ENCODE data around the gene RSU1. TPM values are rescaled to one million over a fixed set of nuclear protein-coding genes. Genes with fewer than 3 reads are reported as not detected.

Gene RSU1
- total RNA-seq, 1 donor from 2014 or later = 83.6 TPM

DNA sequence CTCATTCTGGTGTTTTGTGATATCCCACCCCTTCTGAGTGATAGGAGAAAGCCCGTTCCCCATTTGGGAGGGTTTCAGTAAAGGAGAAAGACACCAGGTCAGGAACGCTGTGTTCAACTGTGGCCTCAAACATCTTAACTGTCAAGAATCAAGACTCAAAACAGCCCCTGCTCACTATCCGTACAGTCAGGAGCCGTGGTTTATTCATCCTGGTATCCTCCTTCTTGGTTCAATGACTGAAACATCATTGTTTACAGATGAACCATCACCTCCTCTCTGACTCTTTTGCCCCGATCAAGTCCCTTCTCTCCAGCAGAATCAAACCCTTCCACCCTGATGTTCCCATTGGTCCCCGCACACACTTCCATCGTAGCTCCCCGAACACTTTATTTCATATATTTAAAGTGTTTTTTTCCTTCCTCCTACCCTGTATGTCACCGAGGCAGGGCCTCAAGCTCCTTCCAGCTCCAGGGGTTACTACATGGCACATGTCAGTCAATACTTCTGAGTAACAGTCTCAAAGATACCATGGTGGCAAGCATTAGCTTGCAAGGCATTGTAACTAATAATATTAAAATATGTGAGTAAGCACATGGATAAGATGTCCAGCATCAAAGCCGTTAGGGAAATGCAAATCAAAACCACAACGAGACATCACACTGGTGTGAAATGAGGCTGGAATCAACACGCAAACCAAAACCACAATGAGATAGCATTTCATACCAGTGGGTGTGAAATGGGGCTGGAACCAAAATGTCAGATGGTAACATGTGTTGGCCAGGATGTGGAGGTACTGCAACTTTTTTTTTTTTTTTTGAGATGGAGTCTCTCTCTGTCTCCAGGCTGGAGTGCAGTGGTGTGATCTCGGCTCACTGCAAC is 170.8 kb downstream of the RSU1 start:
- DNase-seq (ENCODE audit: low spot score) (no peak), ATAC-seq (no peak)
- intact Hi-C loops (cut with DNase I) = no loop called here

- DNase-seq (ENCODE audit: low spot score) = no peak
- no peak for ATAC-seq
- intact Hi-C loops (cut with DNase I) = no loop called here
Observed at GRCh38 chr10:16644146-16644545, 173.1 kb downstream of the RSU1 start.

- no peak for DNase-seq (ENCODE audit: low spot score)
- intact Hi-C loops (cut with DNase I) = no loop called here
- ATAC-seq = no peak
Observed at GRCh38 chr10:16643502-16643901, 173.7 kb downstream of the RSU1 start.

- ATAC-seq (no peak), DNase-seq (ENCODE audit: low spot score) (no peak)
- intact Hi-C loops (cut with DNase I) = no loop called here
Observed at GRCh38 chr10:16640153-16640552, 177.1 kb downstream of the RSU1 start.

DNA sequence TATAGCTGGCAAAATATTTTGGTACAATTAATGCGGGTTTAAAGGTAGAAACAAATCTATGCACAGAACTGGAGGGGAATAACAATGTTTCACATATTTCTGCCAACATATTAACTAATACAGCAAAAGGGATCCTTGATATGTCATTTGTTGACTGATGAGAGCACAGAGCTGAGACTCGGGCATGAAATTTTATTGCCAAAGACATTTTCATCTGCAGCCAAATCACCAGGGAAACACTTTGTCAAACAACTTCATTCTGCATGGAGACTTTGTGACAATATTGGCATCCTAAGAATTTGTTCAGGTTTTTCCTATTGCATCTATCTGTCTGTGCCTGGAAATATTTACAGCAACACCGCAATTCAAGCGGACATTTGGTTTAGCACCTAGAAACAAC is 177.8 kb downstream of the RSU1 start:
- ATAC-seq = no peak
- DNase-seq (ENCODE audit: low spot score) = no peak
- intact Hi-C loops (cut with DNase I) = no loop called here

DNA sequence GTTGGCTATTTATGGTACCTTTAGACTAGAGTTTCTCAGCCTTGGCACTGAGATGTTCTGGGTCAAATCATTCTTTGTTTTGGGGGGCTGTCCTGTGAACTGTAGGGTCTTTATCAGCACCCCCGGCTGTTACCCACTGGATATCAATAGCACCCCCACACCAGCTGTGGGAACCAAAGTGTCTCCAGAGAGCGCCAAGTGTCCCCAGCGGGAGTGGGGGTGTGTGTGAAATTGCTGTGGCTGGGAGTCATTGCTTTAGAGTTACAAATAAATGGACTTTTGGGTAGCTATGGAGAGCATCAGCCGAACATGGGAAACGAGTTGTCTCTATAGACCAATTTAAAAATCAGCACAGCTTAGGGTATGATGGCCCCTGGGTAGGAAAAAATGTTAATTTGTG is 184.2 kb downstream of the RSU1 start:
- intact Hi-C loops (cut with DNase I) = no loop called here
- ATAC-seq = no peak
- no peak for DNase-seq (ENCODE audit: low spot score)

GRCh38 chr10:16626697-16627096 is 190.5 kb downstream of the RSU1 start:
- no peak for ATAC-seq
- intact Hi-C loops (cut with DNase I) = no loop called here
- no peak for DNase-seq (ENCODE audit: low spot score)

DNA sequence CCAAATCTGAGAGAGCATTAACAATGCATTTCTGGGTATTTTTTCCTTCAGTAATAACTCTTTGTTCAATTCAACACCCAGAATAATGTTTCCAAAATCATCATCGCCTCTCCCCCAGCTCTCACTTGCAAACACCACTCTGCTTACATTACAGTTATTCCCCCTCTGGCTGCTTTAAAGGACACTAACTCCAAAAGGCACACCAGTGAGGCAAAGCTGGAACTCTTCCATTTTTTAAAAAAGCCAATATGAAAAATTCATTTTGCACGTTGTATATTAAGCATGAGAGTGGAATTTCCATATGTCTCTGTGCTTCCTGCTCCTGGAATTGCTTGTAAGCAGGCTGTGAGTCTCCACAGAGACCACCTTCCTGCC is 204.3 kb downstream of the RSU1 start:
- intact Hi-C loops (cut with DNase I) = no loop called here
- no peak for DNase-seq (ENCODE audit: low spot score)
- ATAC-seq = no peak

- ATAC-seq = no peak
- intact Hi-C loops (cut with DNase I) = no loop called here
- DNase-seq (ENCODE audit: low spot score) = no peak
Observed at GRCh38 chr10:16612115-16612980, 204.9 kb downstream of the RSU1 start.

DNA sequence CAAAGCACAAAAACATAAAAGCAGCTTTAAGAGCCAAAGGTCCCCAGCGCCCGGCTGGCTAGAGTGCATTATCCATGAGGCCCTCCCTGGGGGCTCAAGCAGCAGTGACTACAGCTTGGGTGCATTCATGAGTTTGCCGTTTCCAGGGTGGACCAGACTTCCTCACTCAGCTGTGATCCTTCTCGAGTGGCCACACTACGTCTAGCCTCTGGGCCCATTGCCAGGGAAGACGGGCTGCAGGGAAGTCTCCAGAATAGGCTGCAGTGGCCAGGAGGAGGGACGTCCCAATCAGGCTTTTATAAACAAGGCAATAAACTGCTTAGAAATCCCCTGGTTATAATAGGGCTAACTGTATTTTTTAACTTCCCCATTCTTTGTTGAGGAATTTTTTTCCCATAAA is 206.2 kb downstream of the RSU1 start:
- DNase-seq (ENCODE audit: low spot score) (no peak), ATAC-seq (no peak)
- intact Hi-C loops (cut with DNase I) = no loop called here

- ATAC-seq (no peak), DNase-seq (ENCODE audit: low spot score) (no peak)
- intact Hi-C loops (cut with DNase I) = no loop called here
Observed at GRCh38 chr10:16609211-16609610, 208.0 kb downstream of the RSU1 start.

DNA sequence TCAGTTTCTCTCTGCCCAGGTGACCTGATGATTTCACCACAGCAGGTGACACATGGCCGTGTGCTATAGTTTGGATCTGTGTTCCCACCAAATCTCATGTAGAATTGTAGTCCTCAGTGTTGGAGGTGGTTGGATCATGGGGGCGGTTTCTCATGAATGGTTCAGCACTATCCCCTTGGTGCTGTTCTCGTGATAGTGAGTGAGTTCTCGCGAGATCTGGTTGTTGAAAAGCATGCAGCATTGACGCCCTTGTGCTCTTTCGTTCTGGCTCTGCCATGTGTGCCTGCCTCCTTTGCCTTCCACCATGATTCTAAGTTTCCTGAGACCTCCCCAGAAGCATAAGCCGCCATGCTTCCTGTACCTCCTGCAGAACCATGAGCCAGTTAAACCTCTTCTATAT is 210.3 kb downstream of the RSU1 start:
- no peak for ATAC-seq
- intact Hi-C loops (cut with DNase I) = no loop called here
- DNase-seq (ENCODE audit: low spot score) = no peak

DNA sequence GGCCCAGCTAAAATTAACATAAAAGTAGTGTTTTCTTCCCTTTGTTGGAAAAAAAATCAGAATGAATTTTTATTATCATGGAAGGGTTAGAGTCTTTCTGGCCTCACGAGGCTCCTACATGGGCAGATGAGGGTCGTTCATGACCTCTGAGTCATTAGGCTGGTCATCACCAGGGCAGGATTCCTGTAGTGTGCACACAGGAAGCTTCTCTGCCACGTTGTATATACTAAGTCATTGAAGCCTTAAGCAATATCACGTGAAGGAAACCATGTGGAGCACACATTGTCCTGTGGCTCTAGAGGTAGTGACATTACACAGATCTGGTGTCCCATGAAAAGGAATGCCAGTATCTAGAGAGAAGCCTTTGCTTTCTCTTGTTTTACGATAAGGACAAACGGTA is 210.8 kb downstream of the RSU1 start:
- intact Hi-C loops (cut with DNase I) = no loop called here
- ATAC-seq (no peak), DNase-seq (ENCODE audit: low spot score) (no peak)

DNA sequence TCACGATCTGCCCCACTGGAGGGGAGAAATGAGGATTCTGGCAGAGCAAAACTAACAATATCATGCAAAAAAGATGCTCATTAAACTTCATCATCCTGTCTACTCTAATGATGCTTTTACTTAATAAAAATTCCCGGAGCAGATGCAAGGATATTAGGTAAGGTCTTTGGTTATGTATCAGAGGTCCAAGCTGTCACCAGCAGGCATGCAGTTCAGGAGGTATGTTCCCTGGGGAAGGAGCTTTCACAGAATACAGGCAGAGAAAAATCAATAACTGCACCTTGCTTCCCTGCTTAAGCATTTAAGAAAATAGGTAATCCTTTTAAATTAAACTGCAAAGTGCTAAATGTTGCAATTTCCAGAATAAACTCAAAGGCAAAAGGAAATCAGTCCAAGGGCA is 213.9 kb downstream of the RSU1 start:
- ATAC-seq (no peak), DNase-seq (ENCODE audit: low spot score) (no peak)
- intact Hi-C loops (cut with DNase I) = no loop called here

DNA sequence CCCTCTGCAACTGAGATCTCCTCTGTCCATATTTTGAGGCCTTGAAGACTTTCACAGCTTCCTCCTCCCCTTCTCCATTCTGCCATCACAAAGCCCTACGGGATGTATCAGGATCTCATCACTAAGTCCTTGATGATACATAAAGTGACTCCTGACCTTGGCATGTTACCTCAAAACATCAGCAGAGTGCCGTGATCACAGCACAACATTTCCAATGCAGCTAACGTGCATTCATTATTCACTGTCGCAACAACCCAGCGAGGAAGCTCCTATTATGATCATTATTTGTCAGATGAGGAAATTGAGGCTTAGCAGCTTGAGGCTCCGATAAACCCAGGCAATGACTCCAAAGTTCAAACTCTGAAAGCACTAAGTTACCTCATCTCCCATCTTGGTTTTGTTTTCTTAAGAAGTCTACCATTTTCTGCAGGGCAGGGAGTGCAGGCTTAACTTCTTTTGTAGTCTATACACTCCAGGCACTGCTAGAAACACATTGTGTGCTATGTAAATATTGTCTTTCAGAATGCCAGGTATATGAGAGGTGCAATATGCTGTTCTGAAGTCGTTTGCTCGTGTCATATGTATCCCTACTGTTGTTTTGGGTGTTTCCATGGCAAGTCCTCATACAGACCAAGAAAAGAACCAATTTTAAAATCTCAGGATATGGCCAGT is 215.0 kb downstream of the RSU1 start:
- DNase-seq (ENCODE audit: low spot score) (no peak), ATAC-seq (no peak)
- intact Hi-C loops (cut with DNase I) = no loop called here

DNA sequence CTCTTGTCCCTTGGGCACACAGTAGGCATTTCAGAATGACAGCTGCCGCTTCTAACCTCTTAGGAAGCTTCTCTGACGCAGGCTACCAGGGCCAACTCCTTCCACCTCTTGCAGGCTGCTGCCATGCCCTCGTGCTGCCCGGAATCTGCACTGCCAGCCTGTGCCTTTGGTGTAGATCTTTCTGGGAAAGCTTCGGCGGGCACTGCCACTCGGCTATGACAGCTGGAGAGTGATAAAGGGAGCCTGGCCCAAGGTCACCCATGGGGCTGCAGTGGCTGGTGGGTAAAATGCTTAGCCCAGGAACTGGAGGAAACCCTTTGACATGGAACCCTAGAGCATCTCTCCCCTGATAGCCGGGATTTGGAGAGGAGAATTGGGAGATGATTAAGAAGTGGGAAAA is 217.6 kb downstream of the RSU1 start:
- no peak for ATAC-seq
- intact Hi-C loops (cut with DNase I) = no loop called here

GRCh38 chr10:16597656-16598055 is 219.6 kb downstream of the RSU1 start:
- no peak for ATAC-seq
- no peak for DNase-seq (ENCODE audit: low spot score)
- intact Hi-C loops (cut with DNase I) = no loop called here

More for the DNA sequence above, 217.6 kb downstream of the RSU1 start:
- DNase-seq (ENCODE audit: low spot score) = no peak

GRCh38 chr10:16592378-16592777 is 224.8 kb downstream of the RSU1 start:
- ATAC-seq = peak; percentile 41
- DNase-seq (ENCODE audit: low spot score) = no peak
- intact Hi-C loops (cut with DNase I) = no loop called here

DNA sequence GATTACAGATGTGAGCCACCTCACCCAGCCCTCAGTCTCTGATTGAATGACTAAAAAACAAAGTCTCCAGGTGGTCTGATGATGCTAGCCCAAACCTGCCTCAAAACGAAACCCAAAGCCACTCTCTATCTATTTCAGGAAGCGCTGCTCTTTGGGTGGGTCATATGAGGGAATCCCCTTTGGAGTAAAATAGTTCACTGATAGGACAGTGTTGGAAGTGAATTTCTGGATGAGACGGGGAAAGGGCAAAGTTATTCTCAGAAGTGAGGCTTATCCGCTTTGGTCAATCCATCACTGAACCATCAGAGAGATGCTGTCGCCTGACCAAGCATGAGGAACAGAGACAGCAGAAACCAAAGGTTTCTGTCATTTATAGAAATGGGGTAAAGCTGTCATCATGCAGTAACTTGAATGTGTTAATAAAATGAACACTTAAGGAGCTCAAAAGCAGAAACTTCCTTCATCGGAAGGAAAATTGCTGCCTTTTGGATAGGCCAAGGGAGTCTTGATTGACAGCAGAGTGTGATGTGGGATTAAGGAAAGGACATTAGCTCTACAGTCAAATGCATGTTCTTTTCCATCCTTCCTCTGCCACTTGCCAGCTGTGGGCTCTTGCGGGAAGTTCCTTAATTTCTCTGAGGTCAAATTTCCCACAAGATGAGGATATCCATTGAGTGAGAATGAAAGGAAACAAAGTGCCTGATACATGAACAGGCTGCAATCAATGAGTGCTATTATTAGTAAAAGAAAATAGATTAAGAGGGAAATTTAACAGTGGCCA is 230.7 kb downstream of the RSU1 start:
- intact Hi-C loops (cut with DNase I) = no loop called here
- ATAC-seq (no peak), DNase-seq (ENCODE audit: low spot score) (no peak)
